ENCODE measurements around the gene CHEK2. TPM values are rescaled to one million over a fixed set of nuclear protein-coding genes. Genes with fewer than 3 reads are reported as not detected.
"Not testable (repeated sequence)": the region's sequence is repeated elsewhere in the genome, so short reads cannot be mapped to it uniquely, and the experiment has no call there.

The CHEK2 gene
- total RNA-seq, 1 donor from 2014 or later, result 10.6 TPM

- Histone ChIP-seq H3K27ac (peak within 1 kb of the TSS; percentile 80), H3K4me3 (peak within 1 kb of the TSS; percentile 86 to 88)
- H3K27me3 ChIP-seq; H3K36me3 ChIP-seq; H3K9me3 ChIP-seq; intact Hi-C loops (cut with DNase I); H3K4me1 ChIP-seq; DNase-seq (ENCODE audit: extremely low spot score in 2 of 2): not testable (repeated sequence)
- peak in 1 of 2 donors; percentile 57 for TF ChIP-seq POLR2AphosphoS5 (IDR thresholded peaks at IDR 0.05; ENCODE audit: insufficient read depth in 1 of 2, low read depth in 1 of 2)
- TF ChIP-seq POLR2A (IDR thresholded peaks at IDR 0.05), result peak in 1 of 2 donors; percentile 1
Observed at GRCh38 chr22:28679611-28680287, 61.9 kb downstream of the CHEK2 start, which contains the start of gene TTC28. TTC28 (minus strand) TSS chr22:28679840; CDS start chr22:28679723, 117 bp downstream.

- DNase-seq (ENCODE audit: extremely low spot score in 2 of 2); H3K9me3 ChIP-seq; intact Hi-C loops (cut with DNase I); H3K4me1 ChIP-seq; H3K36me3 ChIP-seq; H3K27me3 ChIP-seq: not testable (repeated sequence)
- Histone ChIP-seq H3K27ac (peak overlapping the region; percentile 80), H3K4me3 (peak overlapping the region; percentile 86 to 88)
Observed at GRCh38 chr22:28678778-28679610, 62.6 kb downstream of the CHEK2 start.

- H3K27ac ChIP-seq, result not testable (repeated sequence)
Observed at GRCh38 chr22:28678170-28678569, 63.5 kb downstream of the CHEK2 start.

GRCh38 chr22:28674121-28674563 lies 67.5 kb downstream of the CHEK2 start:
- no peak overlapping the region for H3K27ac ChIP-seq
- DNase-seq (ENCODE audit: extremely low spot score in 2 of 2), result no peak
- no peaks in the 10 kb centered on the region for H3K27me3 ChIP-seq
- TF ChIP-seq CTCF (IDR thresholded peaks at IDR 0.05) (no peak), POLR2A (IDR thresholded peaks at IDR 0.05) (no peak), POLR2AphosphoS5 (IDR thresholded peaks at IDR 0.05; ENCODE audit: insufficient read depth in 1 of 2, low read depth in 1 of 2) (no peak)
- no peaks in the 10 kb centered on the region for H3K36me3 ChIP-seq
- H3K9me3 ChIP-seq, result no peaks in the 10 kb centered on the region
- H3K4me3 ChIP-seq, result no peak overlapping the region
- intact Hi-C loops (cut with DNase I), result no loop called here
- H3K4me1 ChIP-seq, result no peaks in the 10 kb centered on the region

More at GRCh38 chr22:28678170-28678569, 63.5 kb downstream of the CHEK2 start:
- H3K9me3 ChIP-seq; DNase-seq (ENCODE audit: extremely low spot score in 2 of 2); H3K27me3 ChIP-seq; H3K36me3 ChIP-seq; intact Hi-C loops (cut with DNase I); H3K4me3 ChIP-seq; H3K4me1 ChIP-seq: not testable (repeated sequence)

- Histone ChIP-seq H3K36me3 (no peaks in the 10 kb centered on the region), H3K27ac (no peak overlapping the region), H3K27me3 (no peaks in the 10 kb centered on the region), H3K9me3 (no peaks in the 10 kb centered on the region), H3K4me3 (no peak overlapping the region), H3K4me1 (no peaks in the 10 kb centered on the region)
- DNase-seq (ENCODE audit: extremely low spot score in 2 of 2), result no peak
- TF ChIP-seq CTCF (IDR thresholded peaks at IDR 0.05) (no peak), POLR2AphosphoS5 (IDR thresholded peaks at IDR 0.05; ENCODE audit: insufficient read depth in 1 of 2, low read depth in 1 of 2) (no peak), POLR2A (IDR thresholded peaks at IDR 0.05) (no peak)
- intact Hi-C loops (cut with DNase I), result no loop called here
Observed at GRCh38 chr22:28670756-28671155, 70.9 kb downstream of the CHEK2 start.

GRCh38 chr22:28670161-28670560 lies 71.5 kb downstream of the CHEK2 start:
- TF ChIP-seq POLR2AphosphoS5 (IDR thresholded peaks at IDR 0.05; ENCODE audit: insufficient read depth in 1 of 2, low read depth in 1 of 2) (no peak), CTCF (IDR thresholded peaks at IDR 0.05) (no peak), POLR2A (IDR thresholded peaks at IDR 0.05) (no peak)
- no peak overlapping the region for H3K4me3 ChIP-seq
- H3K4me1 ChIP-seq, result no peaks in the 10 kb centered on the region
- no peak for DNase-seq (ENCODE audit: extremely low spot score in 2 of 2)
- no peaks in the 10 kb centered on the region for H3K27me3 ChIP-seq
- no peaks in the 10 kb centered on the region for H3K9me3 ChIP-seq
- intact Hi-C loops (cut with DNase I), result no loop called here
- H3K27ac ChIP-seq, result no peak overlapping the region
- H3K36me3 ChIP-seq, result no peaks in the 10 kb centered on the region

Measured in vagina (tissue), 2 donors.